Kidney epithelial cell (primary cell): ENCODE data around the gene ZNF598. TPM values are rescaled to one million over a fixed set of nuclear protein-coding genes. Genes with fewer than 3 reads are reported as not detected.

Experiments used
- DNase-seq: peaks from one replicate; pipeline ENCODE4 v3.0.0-alpha.2; 2010; ENCODE audit warnings: low read depth
- H3K27me3 ChIP-seq: 2 replicates; pipeline ENCODE4 v1.6.0; 2011; ENCODE audit warnings: low read length; ENCODE audit not compliant: control insufficient read depth, insufficient read depth
- H3K36me3 ChIP-seq: 2 replicates; pipeline ENCODE4 v1.5.1; 2011; ENCODE audit warnings: low read length; ENCODE audit not compliant: control insufficient read depth, insufficient read depth
- H3K4me3 ChIP-seq: 2 replicates; pipeline ENCODE4 v1.5.1; 2011; ENCODE audit warnings: low read depth, mild to moderate bottlenecking, control low read depth, low read length
- CTCF ChIP-seq: IDR thresholded peaks from 2 replicates; pipeline ENCODE4 v1.5.1; 2011; ENCODE audit warnings: mild to moderate bottlenecking, moderate library complexity, low read length, control low read depth, inconsistent platforms; ENCODE audit not compliant: insufficient read depth, poor library complexity, severe bottlenecking
- total RNA-seq: library from RNA; depleted of rRNA; stranded (reverse); fragments of >200 nt; gene quantifications from 2 replicates; pipeline ENCODE4 v1.2.3, GENCODE V29; 2015

ZNF598 gene
- total RNA-seq, 1 donor from 2014 or later, result 57.7 TPM

GRCh38 chr16:1979271-1980029, 30.2 kb downstream of the ZNF598 start:
- DNase-seq, result no peak
- no peak overlapping the region for H3K4me3 ChIP-seq
- H3K27me3 ChIP-seq, result peaks cover 56% of the 10 kb centered on the region
- H3K36me3 ChIP-seq, result peaks cover 6% of the 10 kb centered on the region
- TF ChIP-seq CTCF, result no peak

- Histone ChIP-seq H3K27me3 (peaks cover 55% of the 10 kb centered on the region), H3K4me3 (no peak overlapping the region), H3K36me3 (peaks cover 6% of the 10 kb centered on the region)
- no peak for DNase-seq
- TF ChIP-seq CTCF, result no peak
Measured at GRCh38 chr16:1978476-1979120, 31.0 kb downstream of the ZNF598 start.

GRCh38 chr16:1977875-1978268, 31.7 kb downstream of the ZNF598 start:
- peaks cover 48% of the 10 kb centered on the region for H3K27me3 ChIP-seq
- TF ChIP-seq CTCF, result no peak
- DNase-seq, result no peak
- no peak overlapping the region for H3K4me3 ChIP-seq
- peaks cover 6% of the 10 kb centered on the region for H3K36me3 ChIP-seq

GRCh38 chr16:1976951-1977874, 32.4 kb downstream of the ZNF598 start:
- no peak for TF ChIP-seq CTCF
- no peak for DNase-seq
- Histone ChIP-seq H3K27me3 (peaks cover 41% of the 10 kb centered on the region), H3K36me3 (peaks cover 6% of the 10 kb centered on the region), H3K4me3 (no peak overlapping the region)

GRCh38 chr16:1976216-1976520, 33.5 kb downstream of the ZNF598 start:
- TF ChIP-seq CTCF, result no peak
- Histone ChIP-seq H3K27me3 (peaks cover 31% of the 10 kb centered on the region), H3K4me3 (no peak overlapping the region), H3K36me3 (peaks cover 6% of the 10 kb centered on the region)
- no peak for DNase-seq
